Caki2 (cell line): ENCODE results near the gene S100A10. TPM values are rescaled to one million over a fixed set of nuclear protein-coding genes. Genes with fewer than 3 reads are reported as not detected.

Experiments
- DNase-seq: peaks from one replicate; pipeline ENCODE4 v3.0.0-alpha.2; 2015; ENCODE audit warnings: low read depth
- in situ Hi-C: cut with HindIII; loops from 2 replicates; pipeline ENCODE4 v1.10.0; 2016; ENCODE audit warnings: low sequenced_read_pairs, low pct_unique_long_range_greater_than_20kb, mixed read lengths
- total RNA-seq: library from RNA; depleted of rRNA; stranded (reverse); fragments of >200 nt; shearing (Covaris generic); gene quantifications from 2 replicates; pipeline ENCODE4 v1.2.3, GENCODE V29; 2014; ENCODE audit warnings: low replicate concordance

Gene S100A10
- total RNA-seq, 1 experiment from 2014 or later, result 456 TPM

GRCh38 chr1:151948506-151948905 lies 45.2 kb downstream of the S100A10 start:
- in situ Hi-C loops, result no loop called here
- DNase-seq, result no peak

GRCh38 chr1:151947140-151947539 lies 46.5 kb downstream of the S100A10 start:
- no peak for DNase-seq
- in situ Hi-C loops, result no loop called here

GRCh38 chr1:151945725-151946722 lies 47.6 kb downstream of the S100A10 start:
- peak; percentile 95 for DNase-seq
- in situ Hi-C loops, result no loop called here

- no peak for DNase-seq
- in situ Hi-C loops, result no loop called here
These were observed 48.6 kb downstream of the S100A10 start for GRCh38 chr1:151944857-151945575.

GRCh38 chr1:151944126-151944856 lies 49.4 kb downstream of the S100A10 start:
- peak; percentile 34 for DNase-seq
- in situ Hi-C loops, result no loop called here

- in situ Hi-C loops, result no loop called here
- peak; percentile 42 for DNase-seq
These were observed 50.1 kb downstream of the S100A10 start for GRCh38 chr1:151943591-151943990.

- peak; percentile 84 for DNase-seq
- in situ Hi-C loops, result no loop called here
These were observed 50.8 kb downstream of the S100A10 start for GRCh38 chr1:151942882-151943281.

- in situ Hi-C loops, result no loop called here
These were observed 53.1 kb downstream of the S100A10 start for GRCh38 chr1:151940541-151940940.

GRCh38 chr1:151939779-151940178 lies 53.9 kb downstream of the S100A10 start:
- in situ Hi-C loops, result no loop called here

More at GRCh38 chr1:151940541-151940940, 53.1 kb downstream of the S100A10 start:
- no peak for DNase-seq

GRCh38 chr1:151939141-151939540 lies 54.5 kb downstream of the S100A10 start:
- DNase-seq, result no peak
- in situ Hi-C loops, result no loop called here

More at GRCh38 chr1:151939779-151940178, 53.9 kb downstream of the S100A10 start:
- DNase-seq, result no peak

GRCh38 chr1:151936653-151937052 lies 57.0 kb downstream of the S100A10 start:
- no peak for DNase-seq
- in situ Hi-C loops, result no loop called here

- no peak for DNase-seq
- in situ Hi-C loops, result no loop called here
These were observed 57.6 kb downstream of the S100A10 start for GRCh38 chr1:151935894-151936602.

- DNase-seq, result peak; percentile 32
- in situ Hi-C loops, result no loop called here
These were observed 58.5 kb downstream of the S100A10 start for GRCh38 chr1:151935154-151935553.

GRCh38 chr1:151934048-151934493 lies 59.6 kb downstream of the S100A10 start:
- in situ Hi-C loops, result no loop called here
- DNase-seq, result peak; percentile 61
